NOMO-1 treated with DMSO at 0.1 percent for 48 hours (cell line): ENCODE results near the gene NRDE2.

Experiments
- DNase-seq: peaks from one replicate; lab custom pipeline; 2025; ENCODE audit not compliant: unreplicated experiment; lab: John Stamatoyannopoulos, UW

Gene NRDE2

DNA sequence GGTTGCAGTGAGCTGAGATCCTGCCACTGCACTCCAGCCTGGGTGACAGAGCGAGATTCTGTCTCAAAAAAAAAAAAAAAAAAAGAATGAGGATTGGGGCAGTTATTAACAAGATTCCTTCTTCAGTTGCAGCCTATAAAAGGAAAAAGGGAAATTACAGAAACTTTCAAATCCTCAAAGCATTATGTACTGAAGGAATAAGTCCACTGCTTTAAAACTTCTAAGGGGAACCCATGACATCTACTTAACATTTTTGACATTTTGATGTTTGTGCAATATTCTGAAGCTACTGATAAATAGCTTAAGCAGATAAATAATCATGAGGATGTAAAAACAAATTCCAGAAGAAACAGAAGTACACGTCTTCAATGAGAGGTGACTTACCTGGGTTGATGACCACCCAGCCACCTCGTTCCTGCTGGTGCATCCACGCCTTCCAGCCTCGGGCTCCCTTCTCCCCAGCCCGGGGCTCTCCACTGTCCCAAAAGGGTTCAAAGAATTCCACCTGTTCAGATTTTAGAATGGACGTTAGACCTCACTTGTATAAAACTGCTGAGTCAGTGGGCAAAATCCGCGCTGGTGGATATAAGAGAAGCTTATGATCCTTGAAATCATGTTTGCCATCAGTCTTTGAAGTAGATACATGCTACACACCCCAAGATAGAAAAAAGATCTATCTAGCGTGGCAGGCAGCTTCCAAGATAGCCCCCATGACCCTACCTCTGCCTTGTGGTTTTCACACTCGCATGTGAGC, 33.7 kb downstream of the NRDE2 start:
- no peak for DNase-seq

DNA sequence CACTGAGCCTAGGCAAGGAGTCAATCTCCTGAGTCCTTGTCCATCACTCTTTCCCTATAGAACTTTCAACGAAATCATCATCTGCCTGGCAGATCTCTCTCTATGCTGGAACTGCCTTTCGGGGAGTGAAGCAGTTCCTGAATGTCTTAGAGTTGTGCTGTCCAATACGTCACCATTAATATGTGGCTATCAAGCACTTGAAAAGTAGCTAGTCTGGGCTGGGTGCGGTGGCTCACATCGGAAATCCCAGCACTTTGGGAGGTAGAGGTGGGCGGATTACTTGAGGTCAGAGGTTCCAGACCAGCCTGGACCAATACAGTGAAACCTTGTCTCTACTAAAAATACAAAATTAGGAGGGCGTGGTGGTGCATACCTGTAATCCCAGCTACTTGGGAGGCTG, 35.1 kb downstream of the NRDE2 start:
- DNase-seq, result no peak

DNA sequence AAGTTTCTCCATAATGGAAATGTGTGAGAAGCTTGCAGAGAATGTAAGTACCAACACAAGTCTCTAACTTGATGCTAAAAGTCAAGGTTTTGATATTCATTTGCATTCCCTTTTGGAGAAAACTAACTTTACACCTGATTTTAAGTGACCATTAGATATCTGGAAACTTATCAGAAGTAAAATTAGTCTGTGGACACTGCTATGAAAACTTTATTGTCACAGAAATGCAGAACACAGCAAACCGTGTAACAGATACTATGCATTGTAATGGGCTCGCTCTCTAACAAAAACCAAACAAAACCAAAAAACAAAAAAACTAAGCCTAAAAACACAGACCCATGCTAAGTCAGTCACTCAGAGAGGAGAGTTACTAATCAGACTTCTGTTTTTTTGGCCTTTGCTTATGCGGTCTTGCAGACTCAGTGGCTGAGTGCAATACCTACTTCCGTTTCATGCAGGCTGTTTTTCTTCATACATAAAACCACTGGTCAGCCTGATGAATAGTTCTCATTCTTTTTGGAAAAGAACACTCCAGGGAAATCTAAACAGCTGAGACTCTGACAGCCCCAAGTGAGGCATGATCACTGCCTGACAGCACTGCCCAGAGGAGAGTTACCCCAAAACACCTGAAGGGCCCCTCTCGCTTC, 35.7 kb downstream of the NRDE2 start:
- DNase-seq, result peak; percentile 85

DNA sequence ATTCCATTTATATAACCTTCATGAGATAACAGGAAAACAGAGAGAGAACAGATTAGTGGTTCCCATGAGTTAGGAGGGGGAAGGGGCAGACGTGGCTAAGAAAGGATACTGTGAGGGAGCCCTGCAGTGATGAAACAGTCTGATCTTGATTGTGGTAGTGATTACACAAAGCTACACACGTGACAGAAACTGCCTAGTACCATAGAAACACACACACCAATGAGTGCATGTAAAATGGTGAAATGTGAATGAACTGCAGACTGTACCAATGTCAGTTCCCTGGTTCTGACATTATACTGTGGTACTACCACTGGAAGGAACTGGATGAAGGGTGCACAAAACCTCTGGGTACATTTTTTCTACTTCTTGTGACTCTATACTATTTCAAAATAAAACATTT, 36.9 kb downstream of the NRDE2 start:
- peak; percentile 88 for DNase-seq

DNA sequence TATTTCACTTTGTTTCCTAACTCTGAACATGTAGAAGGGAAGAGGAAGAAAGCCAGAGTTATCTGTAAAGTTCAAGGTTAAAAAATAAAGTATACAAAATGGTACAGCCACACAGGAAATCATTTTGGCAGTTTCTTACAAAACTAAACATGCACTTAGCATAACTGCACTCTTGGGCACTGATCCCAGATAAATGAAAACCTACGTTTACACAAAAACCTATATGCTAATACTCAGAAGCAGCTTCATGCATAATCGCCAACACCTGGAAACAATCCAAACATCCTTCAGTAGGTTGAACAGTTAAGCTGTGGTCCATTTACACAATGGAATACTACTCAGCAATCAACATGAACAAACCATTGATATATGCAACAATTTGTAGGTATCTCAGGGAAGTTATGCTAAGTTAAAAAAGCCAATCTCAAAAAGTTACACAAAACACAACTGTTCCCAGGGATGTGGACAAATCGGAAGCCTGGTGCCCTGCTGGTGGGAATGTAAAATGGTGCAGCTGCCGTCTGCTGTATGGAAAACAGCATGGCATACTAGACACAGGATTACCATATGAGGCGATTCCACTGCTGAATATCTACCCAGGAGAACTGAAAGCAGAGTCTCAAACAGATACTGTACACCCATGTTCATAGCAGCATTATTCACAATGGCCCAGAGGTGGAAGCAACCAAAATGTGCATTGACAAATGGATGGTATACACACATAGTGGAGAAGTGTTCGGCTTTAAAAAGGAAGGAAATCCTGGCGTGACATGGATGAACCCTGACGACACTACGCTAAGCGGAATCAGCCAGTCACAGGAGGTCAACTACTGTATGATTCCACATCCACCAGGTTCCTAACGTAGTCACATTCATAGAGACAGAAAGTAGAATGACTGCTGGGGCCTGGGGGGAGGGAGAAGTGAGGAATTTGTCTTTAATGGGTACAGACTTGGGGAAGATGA, 37.7 kb downstream of the NRDE2 start:
- DNase-seq, result no peak

DNA sequence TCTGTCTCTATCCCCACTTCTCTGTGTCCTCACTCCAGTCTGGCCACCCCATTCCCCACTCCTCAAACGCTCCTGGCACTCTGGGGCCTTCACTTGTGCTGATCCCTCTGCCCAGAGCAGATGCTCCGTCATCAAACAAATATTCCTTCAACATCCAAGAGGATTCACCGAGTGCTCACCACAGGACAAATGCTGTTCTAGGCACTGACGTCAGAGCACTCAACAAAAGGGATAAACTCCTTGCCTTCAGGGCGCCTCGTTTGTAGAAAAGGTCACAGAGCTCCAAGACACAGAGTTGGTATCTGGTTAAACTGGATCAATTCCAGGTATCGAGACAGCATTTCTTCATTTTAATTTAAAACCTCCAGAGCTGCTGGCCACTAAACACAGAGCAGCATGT, 40.0 kb downstream of the NRDE2 start:
- no peak for DNase-seq

DNA sequence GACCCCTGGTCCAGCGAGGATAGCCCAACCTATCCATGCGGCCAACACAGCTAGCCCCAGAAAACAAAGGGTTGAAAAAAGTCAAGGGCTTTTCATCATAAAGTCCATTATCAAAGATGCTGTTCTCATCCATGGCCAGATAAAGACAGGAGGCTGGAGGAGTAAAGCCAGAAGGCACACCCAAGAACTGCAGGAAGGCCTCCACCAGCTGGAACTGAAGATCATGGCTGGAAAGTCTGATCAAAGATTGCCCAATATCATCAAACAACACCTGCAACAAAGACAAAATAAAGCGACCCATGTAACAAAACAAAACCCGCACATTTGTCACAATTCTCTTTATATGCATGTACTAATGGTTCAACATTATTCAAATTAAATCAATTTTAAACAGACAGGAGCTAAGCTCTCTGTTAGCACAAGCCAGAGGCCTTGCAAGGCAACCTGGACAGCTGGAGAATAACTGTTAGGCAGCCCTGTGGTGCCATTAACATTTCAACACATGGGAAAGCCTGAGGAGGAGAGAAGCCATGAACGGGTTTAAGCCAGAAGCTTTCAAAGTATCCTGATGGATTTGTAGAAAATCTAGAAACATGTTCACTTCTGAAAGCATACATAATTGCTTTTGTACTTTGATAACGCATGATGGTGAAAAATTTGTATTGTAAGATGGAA, 41.3 kb downstream of the NRDE2 start:
- DNase-seq, result no peak

DNA sequence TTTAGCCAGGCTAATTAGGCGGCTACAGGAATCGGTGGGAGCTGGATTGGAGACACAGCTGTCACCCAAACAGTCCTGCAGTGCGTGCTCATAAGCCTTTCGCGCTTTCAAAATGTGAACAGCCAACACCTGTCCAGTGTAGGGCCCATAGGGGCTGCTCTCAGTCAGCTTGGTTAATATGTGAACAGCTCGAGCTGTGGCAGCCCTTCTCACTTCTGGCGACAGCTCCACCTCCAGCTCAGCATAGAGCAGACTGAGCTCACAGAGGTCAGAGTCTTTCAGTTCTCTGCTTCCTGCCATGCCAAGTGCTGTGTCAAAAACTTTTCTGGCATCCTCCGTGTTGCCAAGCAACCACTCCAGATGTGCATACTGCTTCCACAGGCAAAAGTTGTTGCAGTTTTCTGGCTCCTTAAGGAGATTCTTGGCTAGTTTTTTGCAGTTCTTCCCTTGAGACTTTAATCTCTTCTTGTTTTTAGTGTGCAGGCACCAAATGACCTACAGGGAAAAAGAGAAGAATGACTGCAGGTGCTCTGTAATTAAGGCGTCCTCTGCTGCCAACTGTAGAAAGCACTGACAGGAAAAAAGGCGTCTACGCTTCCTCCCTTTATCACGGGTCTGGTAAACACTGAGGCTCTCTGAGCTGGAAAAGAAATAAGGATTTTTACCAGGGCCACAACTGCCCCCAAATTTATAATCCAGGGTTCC, 42.9 kb downstream of the NRDE2 start:
- DNase-seq, result no peak

DNA sequence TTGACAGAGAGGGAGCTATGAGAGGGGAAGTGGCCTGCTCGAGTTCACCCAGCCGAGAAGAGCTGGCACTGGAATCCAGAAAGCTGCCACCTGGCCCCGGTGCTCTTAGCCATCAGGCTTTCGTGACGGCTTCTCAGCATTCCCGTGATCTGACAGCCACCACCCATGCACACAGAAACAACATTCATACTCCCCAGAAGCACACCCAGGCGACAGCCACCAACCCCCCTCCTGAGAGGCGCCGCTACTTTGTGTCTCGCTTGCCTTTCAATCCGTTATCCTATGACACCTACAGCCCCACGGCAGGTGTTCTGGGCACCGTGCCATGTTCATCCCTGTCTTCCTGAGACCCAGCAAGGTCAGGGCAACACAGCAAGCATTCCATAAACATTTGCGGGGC, 44.0 kb downstream of the NRDE2 start:
- DNase-seq, result no peak

DNA sequence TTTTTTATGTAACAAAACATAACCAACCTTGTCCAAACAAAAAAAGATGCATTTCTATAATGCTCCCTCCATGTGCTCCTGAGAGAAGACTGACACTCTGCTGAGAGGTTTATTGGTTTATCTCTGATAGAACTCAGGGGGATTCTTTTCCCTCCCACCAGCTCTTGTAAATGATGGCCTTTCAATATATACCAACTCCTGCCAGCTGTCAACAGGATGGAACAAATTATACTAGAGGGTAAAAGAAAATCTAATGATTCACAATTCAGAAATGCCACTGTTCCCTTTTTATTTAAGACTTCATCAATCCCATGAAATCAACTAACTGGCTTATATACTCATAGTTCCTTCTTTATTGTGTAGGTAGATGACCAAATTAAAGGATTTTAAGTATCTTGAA, 50.0 kb downstream of the NRDE2 start:
- DNase-seq, result no peak

DNA sequence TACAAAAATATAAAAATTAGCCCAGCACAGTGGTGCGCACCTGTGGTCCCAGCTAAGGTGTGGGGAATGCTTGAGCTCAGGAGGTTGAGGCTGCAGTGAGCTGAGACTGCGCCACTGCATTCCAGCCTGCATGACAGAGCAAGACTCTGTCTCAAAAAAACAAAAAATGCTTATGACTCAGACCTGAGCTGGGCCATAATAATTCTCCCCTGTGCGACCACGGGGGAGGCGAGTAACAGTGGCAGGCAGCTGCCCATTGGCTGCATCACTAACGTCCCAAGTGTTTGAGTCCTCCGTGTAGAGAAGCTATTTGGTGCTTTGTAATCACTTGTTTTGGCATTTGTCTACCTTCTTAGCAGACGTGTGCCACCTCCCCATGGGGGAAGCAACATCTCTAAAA, 50.5 kb downstream of the NRDE2 start:
- no peak for DNase-seq

DNA sequence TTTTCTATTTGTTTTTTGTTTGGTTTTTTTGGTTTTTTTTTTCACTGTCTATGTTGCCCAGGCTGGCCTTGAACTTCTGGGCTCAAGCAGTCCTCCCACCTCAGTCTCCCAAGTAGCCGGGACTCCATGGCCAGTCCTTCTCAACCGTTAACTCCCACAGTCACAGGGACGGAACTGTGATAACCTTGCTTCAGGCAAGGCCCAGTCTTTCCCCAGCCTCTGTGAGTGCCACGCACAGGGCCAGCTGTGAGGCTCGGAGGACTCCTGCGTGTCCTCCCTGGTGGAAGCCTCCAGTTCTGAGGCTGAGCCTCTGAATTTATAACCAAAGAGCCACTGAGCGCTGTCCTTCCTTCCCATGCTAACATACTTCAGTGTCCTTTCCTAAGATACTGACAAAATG, 51.6 kb downstream of the NRDE2 start:
- no peak for DNase-seq

DNA sequence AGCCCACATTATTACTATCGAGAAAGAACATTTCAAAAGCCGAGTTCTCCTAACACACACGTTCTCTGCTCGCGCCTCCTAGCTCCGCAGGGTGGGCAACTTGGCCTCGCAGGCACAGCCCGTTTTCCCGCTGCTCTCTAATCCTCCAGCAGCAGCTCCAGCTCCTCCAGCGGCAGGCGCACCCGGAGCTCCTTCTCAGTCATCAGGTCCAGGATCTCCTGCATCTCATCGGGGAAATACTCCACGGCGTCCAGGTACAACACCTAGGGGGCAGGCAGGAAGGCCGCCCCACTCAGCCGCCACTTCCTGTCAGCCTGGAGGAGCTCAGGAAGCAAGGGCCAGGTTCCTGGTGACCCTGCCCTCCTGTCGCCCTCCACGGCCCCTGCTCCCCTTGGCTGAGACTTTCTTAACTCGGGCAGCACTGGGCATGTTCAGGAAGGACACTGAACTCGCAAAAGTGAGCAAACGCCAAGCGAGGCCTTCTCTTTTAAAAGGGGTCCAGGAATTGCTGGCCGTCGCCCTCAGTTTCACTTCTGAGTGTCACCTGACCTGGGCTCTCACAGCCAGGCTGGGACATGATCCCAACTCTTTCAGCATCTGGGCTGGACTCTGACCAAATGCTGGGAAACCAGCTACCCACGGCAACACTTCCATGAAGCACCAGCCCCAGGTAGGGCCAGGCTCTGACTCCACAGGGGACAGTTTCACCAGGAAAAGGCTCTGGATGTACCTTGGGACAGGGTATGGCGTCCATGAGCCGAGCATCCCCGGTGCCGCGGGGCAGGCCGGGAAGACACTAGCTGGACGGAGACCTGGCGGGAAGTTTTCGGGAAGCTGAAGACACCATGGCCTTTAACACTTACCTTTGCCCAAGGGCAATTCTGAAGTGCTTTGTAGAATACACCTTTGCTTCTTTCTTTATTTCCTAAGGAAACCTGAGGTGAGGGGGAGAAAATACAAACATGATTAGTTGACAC, 53.3 kb downstream of the NRDE2 start:
- DNase-seq, result no peak

DNA sequence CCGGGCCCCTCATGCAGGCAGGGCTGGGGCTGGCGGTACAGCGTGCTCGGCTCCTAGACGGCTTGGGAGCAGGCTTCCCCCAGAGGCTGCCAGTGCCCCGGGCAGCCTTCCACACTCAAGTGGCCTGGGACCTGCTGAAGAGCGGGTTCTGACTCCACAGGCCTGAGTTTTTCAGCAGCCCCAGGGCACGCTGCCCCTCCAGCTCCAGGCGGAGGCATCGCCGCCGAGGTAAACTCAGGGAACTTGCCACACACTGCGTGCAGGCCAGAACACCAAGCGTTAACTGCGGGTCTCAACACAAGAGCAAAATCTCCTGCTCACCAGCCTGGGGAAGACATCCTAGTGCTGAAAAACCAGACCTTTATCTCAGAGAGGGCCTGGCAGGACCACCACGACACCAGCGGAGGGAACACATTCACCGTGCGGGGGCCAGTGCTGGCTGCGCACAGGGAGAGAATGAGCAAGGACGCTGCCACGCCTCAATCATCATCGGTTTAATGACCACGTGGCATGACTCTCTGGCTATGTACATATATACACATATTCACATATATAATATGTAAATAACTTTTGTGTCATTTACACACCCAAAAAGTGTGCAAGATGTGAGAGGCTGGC, 54.1 kb downstream of the NRDE2 start:
- no peak for DNase-seq

DNA sequence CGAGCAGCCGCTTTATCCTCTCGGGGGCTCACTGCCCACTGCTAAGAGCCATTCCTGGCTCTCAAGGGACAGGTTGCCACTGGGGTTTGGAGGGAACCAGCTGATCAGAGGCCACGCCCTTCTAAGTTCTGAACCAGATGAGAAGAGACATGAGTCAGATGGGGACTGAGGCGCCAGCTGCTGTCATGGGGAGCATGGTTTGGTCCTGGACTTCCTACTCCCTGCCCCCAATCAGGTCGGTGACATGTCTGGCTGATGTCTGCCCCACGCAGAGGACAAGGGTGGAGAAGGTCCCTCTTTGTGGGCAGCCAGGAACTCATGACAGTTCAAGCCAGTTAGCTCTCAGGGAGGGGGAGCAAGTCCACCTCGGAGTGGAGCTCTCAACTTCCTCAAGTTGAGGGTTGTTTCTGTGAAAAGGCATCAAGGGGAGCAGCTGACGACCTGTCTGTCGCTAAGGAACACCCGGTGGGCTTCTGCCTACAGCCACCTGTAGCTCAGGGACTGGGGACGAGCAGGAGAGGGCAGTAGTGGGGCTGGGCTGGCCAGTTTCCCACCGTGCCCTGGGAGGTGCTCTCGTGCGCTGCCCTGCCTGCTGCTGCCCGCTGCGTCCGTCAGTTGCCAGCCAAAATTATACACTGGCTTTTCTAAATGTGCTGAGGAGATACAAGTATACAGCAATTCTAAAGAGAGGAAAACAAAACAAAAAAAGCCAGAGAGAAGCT, 54.9 kb downstream of the NRDE2 start:
- DNase-seq, result no peak

DNA sequence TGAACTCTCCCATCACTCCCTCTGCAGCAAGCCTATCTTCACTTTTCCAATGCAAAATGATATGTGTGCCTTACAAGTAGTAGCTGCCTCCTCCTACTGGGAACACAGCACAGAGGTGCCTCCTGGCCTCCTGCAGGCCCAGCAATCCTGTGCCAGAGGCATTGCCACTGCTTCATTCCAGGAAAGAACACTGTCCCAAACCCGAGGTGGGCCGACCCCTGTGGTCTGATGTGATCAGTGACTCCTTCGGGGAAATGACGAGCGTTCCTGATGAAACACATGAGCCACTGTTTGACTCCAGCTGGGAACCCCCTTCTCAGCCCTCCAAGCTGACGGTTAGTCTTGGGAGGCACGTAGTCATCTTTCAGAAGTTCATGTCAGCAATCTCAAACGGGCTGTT, 55.9 kb downstream of the NRDE2 start:
- no peak for DNase-seq

DNA sequence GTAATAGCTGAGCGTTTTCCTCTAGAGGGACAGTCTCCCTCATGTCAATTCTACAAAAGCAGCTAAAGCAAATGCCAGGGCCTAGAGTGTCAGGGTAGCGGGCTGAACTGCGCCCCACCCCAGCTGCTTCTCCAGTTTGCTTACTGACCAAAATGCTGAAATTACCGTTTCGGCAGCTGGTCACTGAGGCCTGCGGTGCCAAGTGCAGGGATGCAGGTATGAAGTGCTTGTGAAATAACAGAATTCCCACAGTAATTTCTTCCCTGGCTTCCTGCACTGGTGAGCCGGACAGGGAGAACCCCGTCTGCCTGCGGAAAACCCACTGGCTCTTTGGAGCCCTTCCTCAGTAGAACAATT, 56.3 kb downstream of the NRDE2 start:
- no peak for DNase-seq

DNA sequence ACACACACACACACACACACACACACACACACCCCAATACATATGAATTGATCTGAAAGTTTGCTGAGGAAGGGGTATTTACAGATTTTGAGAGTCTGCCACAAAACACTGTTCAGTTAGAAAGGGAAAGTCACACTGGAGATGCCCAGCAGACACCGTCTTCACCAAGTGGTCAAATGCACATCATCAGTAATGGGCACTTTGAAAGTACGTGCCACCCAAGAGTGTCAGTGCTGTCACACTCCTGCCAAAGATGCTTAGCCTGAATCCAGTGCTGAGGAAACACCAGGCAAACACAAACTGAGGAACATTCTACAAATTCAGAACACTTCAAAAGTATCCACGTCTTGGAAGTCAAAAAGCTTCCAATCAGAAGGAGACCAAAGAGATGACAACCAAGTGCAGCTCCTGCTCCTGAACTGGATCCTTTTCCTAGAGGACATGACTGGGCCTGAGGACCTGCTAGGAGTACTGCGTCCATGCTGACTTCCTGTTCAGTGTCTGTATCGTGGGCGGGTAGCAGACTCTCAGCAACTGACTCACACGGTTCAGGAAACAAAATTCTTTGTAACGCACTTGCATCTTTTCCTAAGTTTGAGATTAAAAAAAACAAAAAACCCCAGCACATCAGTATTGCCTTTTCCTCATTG, 56.8 kb downstream of the NRDE2 start:
- no peak for DNase-seq
